ENCODE results near the gene LSAMP. TPM values are rescaled to one million over a fixed set of nuclear protein-coding genes. Genes with fewer than 3 reads are reported as not detected.

LSAMP gene
- total and polyA plus RNA-seq, 2 donors = 0.71 to 1.5 TPM

- Histone ChIP-seq H3K27me3 (ENCODE audit: control insufficient read depth in 2 of 2, insufficient read depth in 1 of 2, low read length in 1 of 2) (no peaks in the 10 kb centered on the region), H3K9me3 (ENCODE audit: control insufficient read depth in 2 of 2, insufficient read depth in 1 of 2, low read length in 1 of 2) (no peaks in the 10 kb centered on the region), H3K27ac (ENCODE audit: low read depth in 1 of 2, low read length in 1 of 2) (no peak overlapping the region), H3K36me3 (ENCODE audit: control insufficient read depth in 2 of 2, insufficient read depth in 2 of 2, low read length in 1 of 2) (no peaks in the 10 kb centered on the region), H3K4me1 (ENCODE audit: control insufficient read depth in 2 of 2, insufficient read depth in 2 of 2, low read length in 2 of 2) (no peaks in the 10 kb centered on the region), H3K4me3 (ENCODE audit: low read length in 2 of 2) (no peak overlapping the region)
- 96% methylated on average over 3 of the region's 3 CpGs for WGBS
- DNase-seq (ENCODE audit: low read depth in 6 of 9, low spot score in 9 of 9) = no peak
Observed at GRCh38 chr3:116052602-116053001, 392.7 kb downstream of the LSAMP start.

GRCh38 chr3:116051586-116051985 lies 393.7 kb downstream of the LSAMP start:
- no peaks in the 10 kb centered on the region for H3K9me3 ChIP-seq (ENCODE audit: control insufficient read depth in 2 of 2, insufficient read depth in 1 of 2, low read length in 1 of 2)
- no peak overlapping the region for H3K4me3 ChIP-seq (ENCODE audit: low read length in 2 of 2)
- H3K4me1 ChIP-seq (ENCODE audit: control insufficient read depth in 2 of 2, insufficient read depth in 2 of 2, low read length in 2 of 2) = no peaks in the 10 kb centered on the region
- no peak for DNase-seq (ENCODE audit: low read depth in 6 of 9, low spot score in 9 of 9)
- H3K27ac ChIP-seq (ENCODE audit: low read depth in 1 of 2, low read length in 1 of 2) = no peak overlapping the region
- WGBS = 94% methylated on average over 3 of the region's 3 CpGs
- H3K27me3 ChIP-seq (ENCODE audit: control insufficient read depth in 2 of 2, insufficient read depth in 1 of 2, low read length in 1 of 2) = no peaks in the 10 kb centered on the region
- H3K36me3 ChIP-seq (ENCODE audit: control insufficient read depth in 2 of 2, insufficient read depth in 2 of 2, low read length in 1 of 2) = no peaks in the 10 kb centered on the region

GRCh38 chr3:116051040-116051439 lies 394.2 kb downstream of the LSAMP start:
- Histone ChIP-seq H3K9me3 (ENCODE audit: control insufficient read depth in 2 of 2, insufficient read depth in 1 of 2, low read length in 1 of 2) (no peaks in the 10 kb centered on the region), H3K4me3 (ENCODE audit: low read length in 2 of 2) (no peak overlapping the region), H3K36me3 (ENCODE audit: control insufficient read depth in 2 of 2, insufficient read depth in 2 of 2, low read length in 1 of 2) (no peaks in the 10 kb centered on the region), H3K27me3 (ENCODE audit: control insufficient read depth in 2 of 2, insufficient read depth in 1 of 2, low read length in 1 of 2) (no peaks in the 10 kb centered on the region), H3K4me1 (ENCODE audit: control insufficient read depth in 2 of 2, insufficient read depth in 2 of 2, low read length in 2 of 2) (no peaks in the 10 kb centered on the region), H3K27ac (ENCODE audit: low read depth in 1 of 2, low read length in 1 of 2) (no peak overlapping the region)
- WGBS = 83% methylated on average over 4 of the region's 4 CpGs
- DNase-seq (ENCODE audit: low read depth in 6 of 9, low spot score in 9 of 9) = no peak

- H3K36me3 ChIP-seq (ENCODE audit: control insufficient read depth in 2 of 2, insufficient read depth in 2 of 2, low read length in 1 of 2) = no peaks in the 10 kb centered on the region
- H3K9me3 ChIP-seq (ENCODE audit: control insufficient read depth in 2 of 2, insufficient read depth in 1 of 2, low read length in 1 of 2) = no peaks in the 10 kb centered on the region
- H3K27me3 ChIP-seq (ENCODE audit: control insufficient read depth in 2 of 2, insufficient read depth in 1 of 2, low read length in 1 of 2) = no peaks in the 10 kb centered on the region
- 84% methylated on average over 2 of the region's 2 CpGs for WGBS
- no peak overlapping the region for H3K4me3 ChIP-seq (ENCODE audit: low read length in 2 of 2)
- H3K27ac ChIP-seq (ENCODE audit: low read depth in 1 of 2, low read length in 1 of 2) = no peak overlapping the region
- no peaks in the 10 kb centered on the region for H3K4me1 ChIP-seq (ENCODE audit: control insufficient read depth in 2 of 2, insufficient read depth in 2 of 2, low read length in 2 of 2)
- DNase-seq (ENCODE audit: low read depth in 6 of 9, low spot score in 9 of 9) = no peak
Observed at GRCh38 chr3:116050311-116050915, 394.9 kb downstream of the LSAMP start.

- H3K4me1 ChIP-seq (ENCODE audit: control insufficient read depth in 2 of 2, insufficient read depth in 2 of 2, low read length in 2 of 2) = no peaks in the 10 kb centered on the region
- H3K4me3 ChIP-seq (ENCODE audit: low read length in 2 of 2) = no peak overlapping the region
- H3K27ac ChIP-seq (ENCODE audit: low read depth in 1 of 2, low read length in 1 of 2) = no peak overlapping the region
- H3K27me3 ChIP-seq (ENCODE audit: control insufficient read depth in 2 of 2, insufficient read depth in 1 of 2, low read length in 1 of 2) = no peaks in the 10 kb centered on the region
- H3K9me3 ChIP-seq (ENCODE audit: control insufficient read depth in 2 of 2, insufficient read depth in 1 of 2, low read length in 1 of 2) = no peaks in the 10 kb centered on the region
- no peak for DNase-seq (ENCODE audit: low read depth in 6 of 9, low spot score in 9 of 9)
- no peaks in the 10 kb centered on the region for H3K36me3 ChIP-seq (ENCODE audit: control insufficient read depth in 2 of 2, insufficient read depth in 2 of 2, low read length in 1 of 2)
Observed at GRCh38 chr3:116048991-116049390, 396.3 kb downstream of the LSAMP start.

GRCh38 chr3:116046350-116046749 lies 398.9 kb downstream of the LSAMP start:
- no peaks in the 10 kb centered on the region for H3K9me3 ChIP-seq (ENCODE audit: control insufficient read depth in 2 of 2, insufficient read depth in 1 of 2, low read length in 1 of 2)
- no peaks in the 10 kb centered on the region for H3K27me3 ChIP-seq (ENCODE audit: control insufficient read depth in 2 of 2, insufficient read depth in 1 of 2, low read length in 1 of 2)
- H3K4me3 ChIP-seq (ENCODE audit: low read length in 2 of 2) = no peak overlapping the region
- no peaks in the 10 kb centered on the region for H3K36me3 ChIP-seq (ENCODE audit: control insufficient read depth in 2 of 2, insufficient read depth in 2 of 2, low read length in 1 of 2)
- DNase-seq (ENCODE audit: low read depth in 6 of 9, low spot score in 9 of 9) = no peak
- no peaks in the 10 kb centered on the region for H3K4me1 ChIP-seq (ENCODE audit: control insufficient read depth in 2 of 2, insufficient read depth in 2 of 2, low read length in 2 of 2)
- H3K27ac ChIP-seq (ENCODE audit: low read depth in 1 of 2, low read length in 1 of 2) = no peak overlapping the region
- WGBS = 65% methylated on average over 3 of the region's 3 CpGs

GRCh38 chr3:116045314-116045713 lies 400.0 kb downstream of the LSAMP start:
- Histone ChIP-seq H3K36me3 (ENCODE audit: control insufficient read depth in 2 of 2, insufficient read depth in 2 of 2, low read length in 1 of 2) (no peaks in the 10 kb centered on the region), H3K4me3 (ENCODE audit: low read length in 2 of 2) (no peak overlapping the region), H3K27ac (ENCODE audit: low read depth in 1 of 2, low read length in 1 of 2) (no peak overlapping the region), H3K27me3 (ENCODE audit: control insufficient read depth in 2 of 2, insufficient read depth in 1 of 2, low read length in 1 of 2) (no peaks in the 10 kb centered on the region), H3K9me3 (ENCODE audit: control insufficient read depth in 2 of 2, insufficient read depth in 1 of 2, low read length in 1 of 2) (no peaks in the 10 kb centered on the region), H3K4me1 (ENCODE audit: control insufficient read depth in 2 of 2, insufficient read depth in 2 of 2, low read length in 2 of 2) (no peaks in the 10 kb centered on the region)
- DNase-seq (ENCODE audit: low read depth in 6 of 9, low spot score in 9 of 9) = no peak

- WGBS = 93% methylated on average over 3 of the region's 3 CpGs
- H3K4me3 ChIP-seq (ENCODE audit: low read length in 2 of 2) = no peak overlapping the region
- H3K9me3 ChIP-seq (ENCODE audit: control insufficient read depth in 2 of 2, insufficient read depth in 1 of 2, low read length in 1 of 2) = no peaks in the 10 kb centered on the region
- H3K36me3 ChIP-seq (ENCODE audit: control insufficient read depth in 2 of 2, insufficient read depth in 2 of 2, low read length in 1 of 2) = no peaks in the 10 kb centered on the region
- DNase-seq (ENCODE audit: low read depth in 6 of 9, low spot score in 9 of 9) = no peak
- H3K27ac ChIP-seq (ENCODE audit: low read depth in 1 of 2, low read length in 1 of 2) = no peak overlapping the region
- no peaks in the 10 kb centered on the region for H3K4me1 ChIP-seq (ENCODE audit: control insufficient read depth in 2 of 2, insufficient read depth in 2 of 2, low read length in 2 of 2)
- no peaks in the 10 kb centered on the region for H3K27me3 ChIP-seq (ENCODE audit: control insufficient read depth in 2 of 2, insufficient read depth in 1 of 2, low read length in 1 of 2)
Observed at GRCh38 chr3:116040152-116040551, 405.1 kb downstream of the LSAMP start.

GRCh38 chr3:116039651-116039985 lies 405.7 kb downstream of the LSAMP start:
- no peak for DNase-seq (ENCODE audit: low read depth in 6 of 9, low spot score in 9 of 9)
- Histone ChIP-seq H3K4me3 (ENCODE audit: low read length in 2 of 2) (no peak overlapping the region), H3K9me3 (ENCODE audit: control insufficient read depth in 2 of 2, insufficient read depth in 1 of 2, low read length in 1 of 2) (no peaks in the 10 kb centered on the region), H3K4me1 (ENCODE audit: control insufficient read depth in 2 of 2, insufficient read depth in 2 of 2, low read length in 2 of 2) (no peaks in the 10 kb centered on the region), H3K27me3 (ENCODE audit: control insufficient read depth in 2 of 2, insufficient read depth in 1 of 2, low read length in 1 of 2) (no peaks in the 10 kb centered on the region), H3K36me3 (ENCODE audit: control insufficient read depth in 2 of 2, insufficient read depth in 2 of 2, low read length in 1 of 2) (no peaks in the 10 kb centered on the region), H3K27ac (ENCODE audit: low read depth in 1 of 2, low read length in 1 of 2) (no peak overlapping the region)
- 85% methylated on average over 4 of the region's 4 CpGs for WGBS
